ENCODE results near the gene ADRA2B.

ADRA2B gene

DNA sequence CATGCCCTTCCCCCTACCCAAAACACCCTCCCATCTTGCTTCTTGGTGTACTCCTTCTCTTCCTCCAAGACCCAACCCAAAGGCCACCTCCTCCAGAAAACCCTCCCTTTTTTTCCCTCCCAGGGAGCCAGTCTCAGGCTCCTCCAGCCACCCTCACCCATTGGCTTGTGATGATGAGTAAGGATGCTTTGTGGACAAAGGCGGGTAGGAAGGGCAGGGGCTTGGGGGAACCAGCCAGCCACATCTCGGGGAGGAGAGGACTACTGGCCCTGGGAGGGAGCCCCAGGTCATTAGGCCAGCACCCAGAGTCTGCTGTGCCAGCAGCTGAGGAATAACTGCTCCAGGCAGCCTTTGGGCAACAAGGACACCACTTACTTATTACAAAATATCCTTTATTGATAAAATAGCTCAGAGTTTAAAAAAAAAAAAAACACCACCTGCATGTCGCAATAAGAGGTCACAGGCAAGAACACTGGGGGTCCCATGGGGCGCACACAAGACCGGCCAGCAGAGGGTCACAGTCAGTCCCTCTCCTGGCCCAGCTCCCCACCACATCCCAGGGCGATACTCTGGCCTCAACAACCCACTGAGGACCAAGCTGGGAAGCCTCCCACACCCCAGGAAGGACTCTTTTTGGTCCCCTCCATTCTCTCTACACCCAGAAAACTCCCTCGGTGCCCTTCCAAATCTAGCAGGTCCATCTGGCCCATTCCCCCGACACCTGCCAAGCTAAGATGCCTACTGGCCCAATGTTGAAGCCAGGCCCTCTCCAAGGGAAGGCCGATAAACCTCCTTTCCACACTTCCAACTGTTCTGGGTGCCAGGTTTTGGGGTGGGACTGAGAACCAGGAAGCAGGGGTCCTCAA lies 3.6 kb downstream of the ADRA2B start:
- TF ChIP-seq FOXP2 (optimal IDR thresholded peaks at IDR 0.05; ENCODE audit: borderline replicate concordance, extremely low read depth, extremely low read length, insufficient read depth) = no peak
- no peak for TF ChIP-seq TAF1 (IDR thresholded peaks at IDR 0.05; ENCODE audit: borderline replicate concordance, insufficient read depth, low read length)
- no peak for TF ChIP-seq POLR2AphosphoS5 (IDR thresholded peaks at IDR 0.05; ENCODE audit: low read depth, low read length)
- no peak for TF ChIP-seq SIN3A (IDR thresholded peaks at IDR 0.05; ENCODE audit: borderline replicate concordance, insufficient read depth, low read length)
- TF ChIP-seq, protein P1, sequence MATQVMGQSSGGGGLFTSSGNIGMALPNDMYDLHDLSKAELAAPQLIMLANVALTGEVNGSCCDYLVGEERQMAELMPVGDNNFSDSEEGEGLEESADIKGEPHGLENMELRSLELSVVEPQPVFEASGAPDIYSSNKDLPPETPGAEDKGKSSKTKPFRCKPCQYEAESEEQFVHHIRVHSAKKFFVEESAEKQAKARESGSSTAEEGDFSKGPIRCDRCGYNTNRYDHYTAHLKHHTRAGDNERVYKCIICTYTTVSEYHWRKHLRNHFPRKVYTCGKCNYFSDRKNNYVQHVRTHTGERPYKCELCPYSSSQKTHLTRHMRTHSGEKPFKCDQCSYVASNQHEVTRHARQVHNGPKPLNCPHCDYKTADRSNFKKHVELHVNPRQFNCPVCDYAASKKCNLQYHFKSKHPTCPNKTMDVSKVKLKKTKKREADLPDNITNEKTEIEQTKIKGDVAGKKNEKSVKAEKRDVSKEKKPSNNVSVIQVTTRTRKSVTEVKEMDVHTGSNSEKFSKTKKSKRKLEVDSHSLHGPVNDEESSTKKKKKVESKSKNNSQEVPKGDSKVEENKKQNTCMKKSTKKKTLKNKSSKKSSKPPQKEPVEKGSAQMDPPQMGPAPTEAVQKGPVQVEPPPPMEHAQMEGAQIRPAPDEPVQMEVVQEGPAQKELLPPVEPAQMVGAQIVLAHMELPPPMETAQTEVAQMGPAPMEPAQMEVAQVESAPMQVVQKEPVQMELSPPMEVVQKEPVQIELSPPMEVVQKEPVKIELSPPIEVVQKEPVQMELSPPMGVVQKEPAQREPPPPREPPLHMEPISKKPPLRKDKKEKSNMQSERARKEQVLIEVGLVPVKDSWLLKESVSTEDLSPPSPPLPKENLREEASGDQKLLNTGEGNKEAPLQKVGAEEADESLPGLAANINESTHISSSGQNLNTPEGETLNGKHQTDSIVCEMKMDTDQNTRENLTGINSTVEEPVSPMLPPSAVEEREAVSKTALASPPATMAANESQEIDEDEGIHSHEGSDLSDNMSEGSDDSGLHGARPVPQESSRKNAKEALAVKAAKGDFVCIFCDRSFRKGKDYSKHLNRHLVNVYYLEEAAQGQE (IDR thresholded peaks at IDR 0.05; ENCODE audit: insufficient read depth in 1 of 2, low read depth in 2 of 2, low read length in 2 of 2) = no peak

DNA sequence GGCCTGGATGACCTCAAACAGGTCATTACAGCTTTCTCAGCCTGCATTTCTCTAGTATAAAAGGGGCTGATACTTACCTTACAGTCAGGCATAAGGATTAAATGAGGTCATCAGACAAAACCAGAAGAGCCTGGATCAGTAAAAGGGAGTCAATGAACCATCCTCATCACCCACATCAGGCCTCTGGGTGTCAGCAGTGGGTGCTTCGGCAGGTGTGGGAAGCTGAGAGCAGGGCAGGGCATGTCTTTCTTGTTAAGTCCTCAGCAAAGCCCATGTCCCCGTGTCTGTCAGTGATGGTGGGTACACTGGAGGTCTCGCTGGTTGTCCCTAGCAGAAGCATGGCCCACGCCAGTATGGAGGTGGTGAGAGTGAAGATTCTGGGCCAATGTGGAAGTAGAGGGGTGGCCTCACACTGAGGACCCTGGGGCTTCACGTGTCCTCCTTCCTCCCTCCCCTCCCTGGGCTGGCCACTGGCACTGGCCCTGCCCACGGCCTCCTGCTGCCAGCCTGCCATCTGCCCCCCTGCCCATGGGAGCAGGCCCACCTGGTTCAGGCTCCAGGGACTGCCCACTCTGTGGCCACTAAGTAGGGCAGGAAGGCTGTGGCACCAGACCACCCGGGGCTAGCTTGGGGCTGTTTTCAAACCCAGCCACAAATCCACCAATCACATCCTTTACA lies 4.4 kb downstream of the ADRA2B start:
- TF ChIP-seq TAF1 (IDR thresholded peaks at IDR 0.05; ENCODE audit: borderline replicate concordance, insufficient read depth, low read length) = no peak
- no peak for TF ChIP-seq FOXP2 (optimal IDR thresholded peaks at IDR 0.05; ENCODE audit: borderline replicate concordance, extremely low read depth, extremely low read length, insufficient read depth)
- no peak for TF ChIP-seq SIN3A (IDR thresholded peaks at IDR 0.05; ENCODE audit: borderline replicate concordance, insufficient read depth, low read length)
- TF ChIP-seq, protein P1 (IDR thresholded peaks at IDR 0.05; ENCODE audit: insufficient read depth in 1 of 2, low read depth in 2 of 2, low read length in 2 of 2) = no peak
- TF ChIP-seq POLR2AphosphoS5 (IDR thresholded peaks at IDR 0.05; ENCODE audit: low read depth, low read length) = no peak

DNA sequence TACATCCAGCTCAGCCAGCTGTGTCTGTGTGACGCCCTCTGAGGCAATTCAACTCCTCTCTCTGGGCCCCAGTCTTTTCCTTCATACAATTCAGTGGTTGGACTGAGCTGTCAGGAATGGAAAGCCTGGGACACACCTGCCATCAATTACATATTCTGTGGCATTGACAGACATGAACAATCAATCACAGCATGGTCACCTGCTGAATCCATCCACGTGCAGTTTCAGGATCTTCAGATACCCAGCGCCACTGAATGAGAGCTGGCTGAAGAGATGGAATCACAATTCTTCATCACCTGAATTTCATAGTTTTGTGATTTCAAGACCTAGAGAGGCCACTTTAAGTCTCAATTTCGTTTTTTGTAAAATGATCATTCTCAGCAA lies 5.1 kb downstream of the ADRA2B start:
- TF ChIP-seq POLR2AphosphoS5 (IDR thresholded peaks at IDR 0.05; ENCODE audit: low read depth, low read length) (no peak), FOXP2 (optimal IDR thresholded peaks at IDR 0.05; ENCODE audit: borderline replicate concordance, extremely low read depth, extremely low read length, insufficient read depth) (no peak), TAF1 (IDR thresholded peaks at IDR 0.05; ENCODE audit: borderline replicate concordance, insufficient read depth, low read length) (no peak), SIN3A (IDR thresholded peaks at IDR 0.05; ENCODE audit: borderline replicate concordance, insufficient read depth, low read length) (no peak)
- TF ChIP-seq, protein P1 (IDR thresholded peaks at IDR 0.05; ENCODE audit: insufficient read depth in 1 of 2, low read depth in 2 of 2, low read length in 2 of 2) = no peak

GRCh38 chr2:96110621-96111256 lies 5.6 kb downstream of the ADRA2B start:
- TF ChIP-seq TAF1 (IDR thresholded peaks at IDR 0.05; ENCODE audit: borderline replicate concordance, insufficient read depth, low read length) (no peak), FOXP2 (optimal IDR thresholded peaks at IDR 0.05; ENCODE audit: borderline replicate concordance, extremely low read depth, extremely low read length, insufficient read depth) (no peak), POLR2AphosphoS5 (IDR thresholded peaks at IDR 0.05; ENCODE audit: low read depth, low read length) (no peak)
- TF ChIP-seq, protein P1 (IDR thresholded peaks at IDR 0.05; ENCODE audit: insufficient read depth in 1 of 2, low read depth in 2 of 2, low read length in 2 of 2) = no peak

Data from PFSK-1 (cell line).